ENCODE measurements around the gene DGKD. TPM values are rescaled to one million over a fixed set of nuclear protein-coding genes. Genes with fewer than 3 reads are reported as not detected.

DGKD gene
- total RNA-seq, 2 donors from 2014 or later, result 82.4 to 124 TPM

- peak; percentile 58 for DNase-seq (ENCODE audit: low spot score)
- peaks cover 15% of the 10 kb centered on the region for H3K36me3 Mint-ChIP-seq
- peak overlapping the region; percentile 65 to 68 for H3K27ac Mint-ChIP-seq
These were observed 87.1 kb downstream of the DGKD start for GRCh38 chr2:233441161-233442027.

GRCh38 chr2:233442028-233442310 lies 87.7 kb downstream of the DGKD start:
- Mint-ChIP-seq H3K27ac (peak overlapping the region; percentile 65 to 68), H3K9me3 (no peaks in the 10 kb centered on the region), H3K27me3 (no peaks in the 10 kb centered on the region), H3K4me1 (ENCODE audit: low read depth in 2 of 2) (peaks cover 23 to 31% of the 10 kb centered on the region in 2 donors), H3K4me3 (no peak overlapping the region), H3K36me3 (peaks cover 15% of the 10 kb centered on the region)
- DNase-seq (ENCODE audit: low spot score) (no peak), ATAC-seq (no peak)

More at GRCh38 chr2:233441161-233442027, 87.1 kb downstream of the DGKD start:
- H3K4me3 Mint-ChIP-seq, result no peak overlapping the region
- H3K9me3 Mint-ChIP-seq, result no peaks in the 10 kb centered on the region
- peak; percentile 12 to 19 for ATAC-seq
- H3K4me1 Mint-ChIP-seq (ENCODE audit: low read depth in 2 of 2), result peaks cover 23 to 34% of the 10 kb centered on the region in 2 donors
- H3K27me3 Mint-ChIP-seq, result no peaks in the 10 kb centered on the region

GRCh38 chr2:233443511-233444183 lies 89.4 kb downstream of the DGKD start:
- peaks cover 23 to 34% of the 10 kb centered on the region in 2 donors for H3K4me1 Mint-ChIP-seq (ENCODE audit: low read depth in 2 of 2)
- H3K4me3 Mint-ChIP-seq, result no peak overlapping the region
- H3K9me3 Mint-ChIP-seq, result no peaks in the 10 kb centered on the region
- H3K27me3 Mint-ChIP-seq, result no peaks in the 10 kb centered on the region
- H3K36me3 Mint-ChIP-seq, result peaks cover 18% of the 10 kb centered on the region
- DNase-seq (ENCODE audit: low spot score), result peak; percentile 85
- ATAC-seq, result peak; percentile 70 to 73
- H3K27ac Mint-ChIP-seq, result peak overlapping the region; percentile 64 to 68

GRCh38 chr2:233444501-233444900 lies 90.2 kb downstream of the DGKD start:
- H3K27ac Mint-ChIP-seq, result peak overlapping the region in 1 of 2 donors; percentile 64
- H3K27me3 Mint-ChIP-seq, result no peaks in the 10 kb centered on the region
- ATAC-seq (no peak), DNase-seq (ENCODE audit: low spot score) (peak; percentile 38)
- H3K9me3 Mint-ChIP-seq, result no peaks in the 10 kb centered on the region
- H3K4me3 Mint-ChIP-seq, result no peak overlapping the region
- peaks cover 23 to 32% of the 10 kb centered on the region in 2 donors for H3K4me1 Mint-ChIP-seq (ENCODE audit: low read depth in 2 of 2)
- peaks cover 15% of the 10 kb centered on the region for H3K36me3 Mint-ChIP-seq

GRCh38 chr2:233445152-233445830 lies 91.0 kb downstream of the DGKD start:
- peaks cover 15% of the 10 kb centered on the region for H3K36me3 Mint-ChIP-seq
- peak overlapping the region in 1 of 2 donors; percentile 64 for H3K27ac Mint-ChIP-seq
- peaks cover 23 to 30% of the 10 kb centered on the region in 2 donors for H3K4me1 Mint-ChIP-seq (ENCODE audit: low read depth in 2 of 2)
- peak; percentile 48 for DNase-seq (ENCODE audit: low spot score)
- H3K4me3 Mint-ChIP-seq, result no peak overlapping the region
- H3K27me3 Mint-ChIP-seq, result no peaks in the 10 kb centered on the region
- no peaks in the 10 kb centered on the region for H3K9me3 Mint-ChIP-seq
- ATAC-seq, result no peak

- peaks cover 19 to 22% of the 10 kb centered on the region in 2 donors for H3K4me1 Mint-ChIP-seq (ENCODE audit: low read depth in 2 of 2)
- no peak overlapping the region for H3K27ac Mint-ChIP-seq
- DNase-seq (ENCODE audit: low spot score), result no peak
- no peak for ATAC-seq
- H3K9me3 Mint-ChIP-seq, result no peaks in the 10 kb centered on the region
- H3K36me3 Mint-ChIP-seq, result peaks cover 15% of the 10 kb centered on the region
- no peaks in the 10 kb centered on the region for H3K27me3 Mint-ChIP-seq
- no peak overlapping the region for H3K4me3 Mint-ChIP-seq
These were observed 91.8 kb downstream of the DGKD start for GRCh38 chr2:233446121-233446520.

GRCh38 chr2:233446606-233447305 lies 92.5 kb downstream of the DGKD start:
- H3K4me1 Mint-ChIP-seq (ENCODE audit: low read depth in 2 of 2), result peaks cover 19 to 20% of the 10 kb centered on the region in 2 donors
- H3K9me3 Mint-ChIP-seq, result no peaks in the 10 kb centered on the region
- no peak overlapping the region for H3K27ac Mint-ChIP-seq
- DNase-seq (ENCODE audit: low spot score) (peak; percentile 60), ATAC-seq (no peak)
- no peaks in the 10 kb centered on the region for H3K27me3 Mint-ChIP-seq
- H3K4me3 Mint-ChIP-seq, result no peak overlapping the region
- peaks cover 15% of the 10 kb centered on the region for H3K36me3 Mint-ChIP-seq

- H3K27ac Mint-ChIP-seq, result no peak overlapping the region
These were observed 93.4 kb downstream of the DGKD start for GRCh38 chr2:233447506-233448219.

GRCh38 chr2:233448220-233448559 lies 93.9 kb downstream of the DGKD start:
- Mint-ChIP-seq H3K36me3 (peaks cover 14% of the 10 kb centered on the region), H3K4me3 (no peak overlapping the region), H3K4me1 (ENCODE audit: low read depth in 2 of 2) (peaks cover 16 to 20% of the 10 kb centered on the region in 2 donors), H3K9me3 (no peaks in the 10 kb centered on the region), H3K27ac (no peak overlapping the region), H3K27me3 (no peaks in the 10 kb centered on the region)
- ATAC-seq (no peak), DNase-seq (ENCODE audit: low spot score) (peak; percentile 13)

More at GRCh38 chr2:233447506-233448219, 93.4 kb downstream of the DGKD start:
- Mint-ChIP-seq H3K4me1 (ENCODE audit: low read depth in 2 of 2) (peaks cover 19 to 20% of the 10 kb centered on the region in 2 donors), H3K4me3 (no peak overlapping the region), H3K27me3 (no peaks in the 10 kb centered on the region), H3K36me3 (peaks cover 15% of the 10 kb centered on the region), H3K9me3 (no peaks in the 10 kb centered on the region)
- ATAC-seq (no peak), DNase-seq (ENCODE audit: low spot score) (peak; percentile 28)

- Mint-ChIP-seq H3K27ac (no peak overlapping the region), H3K9me3 (no peaks in the 10 kb centered on the region), H3K4me3 (no peak overlapping the region), H3K27me3 (no peaks in the 10 kb centered on the region), H3K4me1 (ENCODE audit: low read depth in 2 of 2) (peaks cover 12 to 16% of the 10 kb centered on the region in 2 donors), H3K36me3 (peaks cover 10% of the 10 kb centered on the region)
- ATAC-seq, result no peak
- DNase-seq (ENCODE audit: low spot score), result no peak
These were observed 94.3 kb downstream of the DGKD start for GRCh38 chr2:233448575-233448974.

- Mint-ChIP-seq H3K36me3 (peaks cover 10% of the 10 kb centered on the region), H3K4me1 (ENCODE audit: low read depth in 2 of 2) (peaks cover 5 to 12% of the 10 kb centered on the region in 2 donors), H3K27me3 (no peaks in the 10 kb centered on the region), H3K4me3 (no peak overlapping the region), H3K9me3 (no peaks in the 10 kb centered on the region), H3K27ac (no peak overlapping the region)
- DNase-seq (ENCODE audit: low spot score) (peak; percentile 44), ATAC-seq (no peak)
These were observed 95.0 kb downstream of the DGKD start for GRCh38 chr2:233449081-233449901.
